ENCODE measurements around the gene UBL4A.

The UBL4A gene

DNA sequence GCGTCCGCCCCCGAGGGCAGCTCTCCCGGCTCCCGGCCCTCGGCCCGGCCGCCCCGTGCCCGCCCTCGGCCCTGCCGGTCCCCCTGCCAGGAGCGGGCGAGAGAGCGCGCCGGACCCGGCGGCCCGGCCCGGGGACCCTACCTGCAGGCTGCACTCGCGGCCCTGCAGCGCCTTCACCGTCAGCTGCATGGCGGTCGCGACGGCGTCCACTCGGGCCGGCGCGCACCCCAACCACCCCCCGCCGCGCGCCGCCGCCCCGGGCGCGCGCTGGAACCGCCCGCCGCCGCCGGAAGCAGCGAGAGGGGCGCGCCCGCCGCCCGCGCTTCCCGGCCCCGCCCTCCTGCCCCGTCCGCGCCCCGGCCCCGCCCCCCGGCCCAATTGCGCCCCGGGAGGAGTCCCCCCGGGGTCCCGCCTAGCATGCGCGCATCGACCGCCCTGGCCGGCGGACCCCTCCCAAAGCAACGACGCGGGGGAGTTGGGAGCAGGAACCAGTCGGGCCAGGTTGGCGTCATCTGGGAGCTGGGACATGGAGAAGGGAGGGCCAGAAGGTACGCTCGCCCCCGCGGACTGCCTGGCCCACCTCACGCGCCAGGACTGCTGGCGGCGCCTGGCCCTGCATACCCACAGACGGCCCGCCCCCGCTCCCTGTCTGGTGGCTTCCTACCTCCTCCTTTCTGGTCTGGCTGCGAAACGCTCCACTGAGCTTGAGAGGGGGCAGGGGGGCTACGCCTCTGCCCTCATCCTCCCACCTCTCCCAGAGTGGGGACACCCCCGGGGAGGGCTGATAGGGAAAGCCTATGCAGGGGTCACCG, at the start of gene UBL4A:
UBL4A (minus strand) TSS at position 220 of the 812 bp plus-strand sequence; CDS start at position 189, 31 bp downstream.
- DNase-seq (ENCODE audit: low spot score) = peak; percentile 69

DNA sequence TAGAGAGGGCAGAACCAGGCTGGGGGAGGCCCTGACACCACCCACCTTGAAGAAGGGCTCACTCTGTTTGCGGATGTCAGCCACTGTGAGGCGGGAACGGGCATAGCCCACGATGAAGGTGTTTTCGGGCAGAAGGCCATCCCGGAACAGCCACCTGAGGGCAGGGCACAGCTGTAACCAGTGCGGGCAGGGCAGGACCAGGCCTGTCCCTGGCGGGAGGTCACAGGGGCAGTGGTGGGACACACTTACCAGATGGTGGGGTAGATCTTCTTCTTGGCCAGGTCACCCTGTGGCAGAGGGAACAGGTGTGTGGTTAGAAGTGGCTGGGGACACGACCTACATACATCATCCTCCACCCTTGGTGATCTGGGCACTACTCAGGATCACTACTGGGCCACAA, 49.5 kb upstream of the UBL4A start:
- DNase-seq (ENCODE audit: low spot score) = no peak

DNA sequence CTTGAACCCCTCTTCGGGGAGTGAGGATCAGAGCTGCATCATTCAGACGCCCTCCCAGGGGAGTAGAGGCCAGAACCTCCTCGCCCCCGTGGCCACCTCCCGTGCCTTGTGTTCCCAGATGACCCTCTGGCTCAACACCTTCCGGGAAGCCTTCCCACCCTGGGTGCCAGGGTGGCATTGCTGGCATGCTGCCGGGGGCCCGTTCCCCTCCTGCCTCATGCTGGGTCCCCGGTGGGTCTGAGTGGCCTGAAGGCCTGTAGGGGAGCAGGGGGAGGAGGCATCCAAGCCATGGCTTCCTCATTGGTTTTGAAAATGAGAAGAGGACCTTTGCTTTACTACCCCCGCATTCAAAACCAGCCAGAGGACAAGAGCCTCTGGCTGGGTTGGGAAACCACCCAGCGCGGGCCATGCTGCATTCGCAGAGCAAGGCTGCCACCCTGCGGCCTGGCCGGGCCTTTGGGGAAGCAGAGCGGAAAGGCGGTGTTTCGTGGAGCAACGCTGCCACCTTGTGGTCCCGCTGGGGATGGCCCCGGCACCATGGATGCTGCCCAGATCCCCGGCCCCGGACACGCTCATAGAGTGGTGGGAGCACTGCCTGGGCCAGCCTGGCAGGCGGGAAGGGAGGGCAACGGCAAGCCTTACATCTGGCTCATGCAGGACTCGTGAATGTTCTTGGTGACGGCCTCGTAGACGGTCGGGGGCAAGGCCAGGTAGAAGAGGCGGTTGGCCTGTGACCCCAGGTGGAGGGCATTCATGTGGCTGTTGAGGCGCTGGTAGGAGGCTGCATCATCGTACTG, 48.3 kb upstream of the UBL4A start:
- DNase-seq (ENCODE audit: low spot score) = peak; percentile 91

DNA sequence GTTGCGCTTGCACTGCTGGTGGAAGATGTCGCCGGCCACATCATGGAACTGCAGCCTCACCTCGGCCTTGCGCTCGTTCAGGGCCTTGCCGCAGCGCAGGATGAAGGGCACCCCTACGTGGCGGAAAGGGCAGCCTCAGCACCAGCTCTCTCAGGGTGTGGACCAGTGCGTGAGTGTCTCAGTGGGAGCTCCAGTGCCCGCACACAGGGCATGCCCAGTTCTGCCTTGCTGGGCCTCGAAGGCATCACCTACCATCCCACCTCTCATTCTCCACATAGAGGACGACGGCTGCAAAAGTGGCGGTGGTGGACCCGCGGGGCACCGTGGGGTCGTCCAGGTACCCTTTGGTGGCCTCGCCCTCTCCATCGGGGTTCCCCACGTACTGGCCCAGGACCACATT, 46.3 kb upstream of the UBL4A start:
- no peak for DNase-seq (ENCODE audit: low spot score)

DNA sequence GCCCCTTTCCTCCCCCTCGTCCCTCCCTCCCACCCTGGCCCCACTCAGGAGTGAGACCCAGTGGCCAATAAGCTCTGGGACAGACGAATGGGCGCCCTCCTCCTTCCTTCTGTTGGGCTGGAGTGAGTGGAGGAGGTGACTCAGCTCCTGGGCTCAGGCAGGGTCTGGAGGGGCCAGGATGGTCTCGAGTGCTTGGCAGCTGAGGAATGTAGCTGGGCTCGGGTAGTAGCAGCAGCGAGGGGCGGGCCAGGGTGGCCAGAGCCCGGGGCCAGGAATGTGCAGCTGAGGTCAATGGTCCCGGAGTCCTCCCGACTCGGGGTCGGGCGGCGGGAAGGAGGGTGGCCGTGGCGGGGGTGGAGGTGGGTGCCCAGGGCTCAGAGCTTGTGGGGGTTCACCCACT, 45.2 kb upstream of the UBL4A start:
- DNase-seq (ENCODE audit: low spot score) = no peak

DNA sequence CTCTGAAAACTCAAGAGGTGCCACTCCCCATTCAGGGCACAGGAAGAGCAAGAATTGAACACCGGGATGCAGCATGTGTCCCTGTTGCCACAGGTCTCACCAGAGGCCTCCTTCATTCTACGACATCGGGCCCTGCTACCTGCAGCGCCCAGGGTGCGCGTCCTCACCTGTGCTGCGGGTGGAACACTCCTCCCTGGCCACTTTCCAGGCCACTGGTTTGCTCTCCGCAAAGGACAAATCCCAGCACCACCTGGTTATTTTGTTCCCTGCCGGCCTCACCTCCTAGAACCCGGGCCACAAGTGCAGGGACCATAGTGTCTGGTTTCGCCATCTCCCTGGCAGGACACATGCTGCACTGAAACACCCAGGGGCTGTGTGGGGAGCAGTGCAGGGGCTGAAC, 43.9 kb upstream of the UBL4A start:
- no peak for DNase-seq (ENCODE audit: low spot score)

DNA sequence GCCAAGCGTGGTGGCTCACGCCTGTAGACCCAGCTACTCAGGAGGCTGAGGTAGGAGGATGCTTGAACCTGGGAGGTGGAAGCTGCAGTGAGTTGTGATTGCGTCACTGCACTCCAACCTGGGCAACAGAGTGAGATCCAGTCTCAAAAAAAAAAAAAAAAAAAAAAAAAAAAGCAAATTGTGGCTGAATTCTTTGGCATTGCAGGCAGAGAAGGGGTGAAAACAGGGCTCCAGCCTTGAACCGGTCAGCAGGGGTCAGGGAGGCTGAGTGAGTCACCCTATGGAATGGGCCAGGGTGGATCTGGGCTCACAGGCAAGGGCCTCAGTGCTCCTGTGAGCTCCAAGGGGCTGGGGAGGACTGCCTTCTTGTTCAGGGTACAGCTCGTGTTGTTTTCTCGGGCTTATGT, 42.8 kb upstream of the UBL4A start:
- DNase-seq (ENCODE audit: low spot score) = no peak

DNA sequence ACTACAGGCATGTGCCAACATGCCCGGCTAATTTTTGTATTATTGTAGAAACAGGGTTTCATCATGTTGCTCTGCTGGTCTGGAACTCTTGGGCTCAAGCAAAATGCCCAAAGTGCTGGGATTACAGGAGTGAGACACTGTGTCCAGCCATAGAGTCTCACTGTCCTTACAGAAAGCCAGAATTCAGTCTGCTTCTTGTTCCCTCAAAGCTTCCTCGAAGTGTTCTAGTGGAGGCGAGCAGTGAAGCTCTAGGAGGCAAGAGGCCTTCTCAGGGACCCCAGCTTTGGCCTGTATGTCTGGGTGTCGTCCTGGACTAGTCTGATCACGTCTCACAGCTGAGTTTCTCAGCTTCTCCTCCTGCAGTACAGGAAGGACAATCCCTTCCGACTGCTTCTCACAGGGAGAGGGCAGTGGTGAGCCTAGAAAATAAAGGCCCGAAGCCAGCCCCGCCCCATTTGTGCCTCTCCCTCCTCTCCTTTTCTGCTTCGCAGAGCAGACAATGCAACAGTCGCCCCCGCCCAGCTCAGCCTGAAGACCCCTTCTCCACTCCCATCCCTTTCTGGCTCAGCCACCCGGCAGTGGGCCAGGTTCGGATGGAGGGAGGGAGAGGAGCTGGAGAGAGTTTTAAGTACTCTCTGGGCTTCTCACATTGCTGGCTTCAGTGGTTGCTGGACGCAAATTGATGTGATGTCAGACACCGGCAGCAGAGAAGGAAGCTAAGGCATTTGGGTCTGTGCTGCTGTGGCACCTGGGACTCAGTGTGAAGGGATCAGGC, 40.7 kb upstream of the UBL4A start:
- peak; percentile 66 for DNase-seq (ENCODE audit: low spot score)

DNA sequence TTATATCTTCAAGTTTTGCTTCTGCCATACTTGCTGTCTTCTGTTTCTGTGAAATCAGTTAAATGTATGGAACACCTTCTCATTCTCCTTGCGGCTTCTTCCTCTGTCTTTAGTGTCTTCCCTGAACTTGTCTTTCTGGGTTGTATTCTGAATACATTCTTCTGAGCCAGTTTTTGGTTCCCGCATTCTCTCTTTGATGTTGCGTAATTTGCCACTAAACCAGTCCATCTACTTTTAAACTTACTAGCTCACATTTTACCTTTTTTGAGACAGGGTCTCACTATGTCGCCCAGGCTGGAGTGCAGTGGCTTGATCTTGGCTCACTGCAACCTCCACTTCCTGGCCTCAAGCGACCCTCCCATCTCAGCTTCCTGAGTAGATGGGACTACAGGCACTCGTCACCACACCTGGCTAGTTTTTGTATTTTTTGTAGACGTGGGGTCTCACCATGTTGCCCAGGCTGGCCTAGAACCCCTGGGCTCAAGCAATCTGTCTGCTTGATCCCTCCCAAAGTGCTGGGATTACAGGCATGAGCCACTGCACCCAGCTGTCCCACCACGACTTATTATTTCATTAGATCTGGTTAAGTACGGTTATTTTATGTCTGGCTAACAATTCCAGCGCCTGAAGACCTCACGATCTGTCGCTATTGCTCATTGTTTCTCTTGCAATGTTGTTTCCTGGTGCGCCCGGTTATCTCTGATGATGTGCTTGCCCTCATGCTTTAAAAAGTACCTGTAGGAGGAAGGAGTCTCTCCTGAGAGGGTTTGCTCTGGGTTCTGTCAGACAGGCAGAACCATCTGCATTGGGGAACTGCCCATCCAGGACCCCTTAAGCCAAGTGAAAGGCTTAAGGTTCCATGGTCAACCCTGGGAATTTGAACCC, 39.4 kb upstream of the UBL4A start:
- DNase-seq (ENCODE audit: low spot score) = no peak

DNA sequence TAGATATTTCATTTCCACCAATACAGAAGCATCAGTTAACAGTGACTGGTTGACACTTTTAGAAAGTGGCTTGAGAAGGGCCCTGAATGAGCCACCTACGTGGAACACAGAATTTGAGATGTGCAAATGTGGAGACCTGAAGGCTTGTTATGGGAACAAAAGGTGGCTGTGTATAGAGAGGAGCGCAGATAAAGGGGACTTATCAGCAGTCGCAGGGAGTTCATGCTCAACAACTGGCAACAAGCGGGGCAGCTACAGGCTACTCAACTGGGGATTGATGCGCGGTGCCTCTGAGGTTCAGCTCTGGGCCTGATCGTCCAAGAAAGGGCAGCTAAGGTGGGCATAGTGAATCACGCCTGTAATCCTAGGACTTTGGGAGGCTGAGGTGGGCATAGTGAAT, 33.0 kb upstream of the UBL4A start:
- DNase-seq (ENCODE audit: low spot score) = no peak

DNA sequence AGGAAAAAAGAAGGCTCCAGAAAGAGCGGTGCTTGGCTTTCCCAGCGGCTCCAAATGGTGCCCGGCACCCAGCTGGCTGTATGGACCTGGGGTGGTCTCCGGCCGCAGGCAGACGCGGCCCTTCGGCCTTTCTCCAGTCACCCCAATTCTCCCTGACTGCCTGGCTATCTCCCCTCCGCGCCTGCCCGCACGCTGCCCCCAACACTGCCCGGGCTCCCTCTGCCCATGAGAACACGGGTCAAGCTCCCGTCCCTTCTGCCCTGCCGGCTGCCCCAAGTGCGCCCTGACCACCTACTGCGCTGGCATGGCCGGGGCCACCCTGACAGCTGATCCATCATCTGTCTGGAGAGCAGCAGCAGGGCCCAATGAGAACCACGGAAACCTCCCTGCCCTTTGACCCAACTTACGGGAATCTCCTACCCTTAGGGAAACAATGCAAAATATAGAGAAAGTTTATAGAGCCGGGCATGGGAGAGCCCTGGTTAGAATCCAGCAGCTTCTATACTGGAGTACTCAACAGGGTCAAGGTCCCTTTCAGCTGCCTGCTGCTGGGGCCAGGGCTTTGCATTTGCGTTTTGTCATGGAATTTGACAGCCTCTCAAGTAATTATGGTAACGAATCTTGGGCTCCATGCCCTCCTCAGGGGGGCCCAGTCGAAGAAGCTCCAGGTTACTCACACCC, 30.8 kb upstream of the UBL4A start:
- no peak for DNase-seq (ENCODE audit: low spot score)

DNA sequence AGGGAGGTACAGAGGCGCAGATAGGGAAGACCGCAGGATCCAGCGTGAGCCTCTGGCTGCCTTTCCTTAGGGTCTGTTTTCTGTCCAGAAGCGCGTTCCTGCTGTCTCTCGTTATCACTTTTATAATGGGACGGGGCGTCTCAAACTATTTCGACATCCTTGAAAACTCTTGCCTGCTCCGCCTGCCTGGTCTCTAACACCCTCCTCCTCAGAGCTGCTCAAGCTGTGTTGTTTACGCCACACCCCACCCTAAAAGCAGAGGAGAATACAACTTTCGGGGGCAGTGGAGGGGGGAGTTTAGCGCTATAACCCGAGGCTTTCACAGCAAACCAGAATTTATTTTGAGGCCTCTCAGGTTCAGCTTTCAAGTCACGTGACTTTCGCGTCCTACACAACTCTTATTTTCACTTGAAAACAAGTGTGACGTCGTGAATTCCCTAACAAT, 30.3 kb upstream of the UBL4A start:
- DNase-seq (ENCODE audit: low spot score) = no peak

DNA sequence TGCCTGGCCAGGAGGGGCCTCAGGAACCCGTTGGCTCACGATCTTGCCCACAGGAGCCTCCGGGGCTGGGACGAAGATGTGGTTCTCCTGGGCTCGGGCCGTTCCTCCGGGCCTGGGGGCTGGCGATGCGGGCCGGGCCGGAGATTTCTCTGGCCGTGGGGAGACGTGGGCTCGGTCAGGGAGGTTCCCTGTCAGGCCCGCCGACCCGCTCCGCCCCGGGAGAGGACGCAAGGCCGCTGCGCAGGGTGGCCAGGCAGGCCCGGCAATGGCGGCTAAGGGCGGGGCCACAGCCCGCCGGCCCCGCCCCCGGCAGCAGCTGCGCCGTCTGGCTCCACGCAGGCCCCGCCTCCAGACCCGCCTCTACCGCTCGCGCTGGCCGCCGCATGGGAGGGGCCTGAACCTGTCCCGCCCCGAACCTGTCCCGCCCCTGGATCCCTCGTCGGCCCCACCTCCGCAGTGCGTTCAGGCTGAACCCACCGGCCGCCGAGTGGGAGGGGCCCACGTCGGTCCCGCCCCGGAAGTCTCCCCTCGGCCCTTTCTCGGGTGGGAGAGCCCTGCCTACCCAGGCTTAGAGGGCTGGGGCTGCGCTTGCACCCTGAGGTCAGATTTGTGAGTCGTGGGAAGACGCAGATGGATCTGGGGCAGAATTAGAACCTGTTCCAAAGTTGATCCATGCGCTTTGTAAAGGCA, 29.7 kb upstream of the UBL4A start, which contains the start of gene FAM3A:
FAM3A (minus strand) TSS at position 267 of the 690 bp plus-strand sequence. CDS start 460 bp downstream, outside the sequence.
- peak; percentile 89 for DNase-seq (ENCODE audit: low spot score)

DNA sequence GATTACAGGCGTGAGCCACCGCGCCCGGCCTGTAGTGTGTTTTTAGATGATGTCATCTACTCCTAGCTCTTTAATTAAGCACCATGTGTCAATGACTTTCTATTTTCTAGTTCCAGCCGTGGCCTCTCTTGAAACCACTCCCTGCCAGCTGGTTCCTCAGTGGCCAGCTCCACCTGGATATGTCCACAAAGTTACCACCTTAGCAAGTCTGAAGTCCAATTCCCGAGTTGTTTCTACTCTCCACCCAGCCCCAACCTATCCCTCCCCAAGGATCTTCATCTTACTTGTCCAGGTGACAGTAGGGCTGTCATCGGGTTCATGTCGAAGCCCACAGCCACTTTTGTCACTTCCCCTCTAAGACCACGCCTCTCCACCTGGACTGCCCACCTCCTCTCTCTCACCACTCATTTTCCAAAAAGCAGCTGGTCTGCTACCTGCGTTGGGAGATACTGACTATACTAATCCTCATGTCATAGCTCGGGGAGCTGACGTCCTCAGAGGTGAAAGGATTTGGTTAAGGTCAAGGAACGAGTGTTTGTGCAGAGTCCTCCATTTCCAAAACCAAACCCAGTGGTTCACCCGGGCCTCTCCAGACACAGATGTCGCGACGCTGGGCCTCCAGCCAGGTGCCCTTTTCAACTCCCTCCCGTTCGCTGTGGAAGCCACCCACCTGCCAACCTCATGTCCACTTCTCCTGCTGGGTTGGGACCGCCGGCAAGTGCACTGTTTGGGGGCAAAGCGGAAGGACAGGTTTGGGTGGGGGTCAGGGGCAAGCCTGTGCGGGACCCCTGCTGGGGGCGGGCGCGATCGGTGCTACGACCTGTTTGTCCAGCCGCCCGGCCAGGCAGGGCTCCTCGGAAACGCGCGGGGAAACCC, 28.9 kb upstream of the UBL4A start:
- no peak for DNase-seq (ENCODE audit: low spot score)

DNA sequence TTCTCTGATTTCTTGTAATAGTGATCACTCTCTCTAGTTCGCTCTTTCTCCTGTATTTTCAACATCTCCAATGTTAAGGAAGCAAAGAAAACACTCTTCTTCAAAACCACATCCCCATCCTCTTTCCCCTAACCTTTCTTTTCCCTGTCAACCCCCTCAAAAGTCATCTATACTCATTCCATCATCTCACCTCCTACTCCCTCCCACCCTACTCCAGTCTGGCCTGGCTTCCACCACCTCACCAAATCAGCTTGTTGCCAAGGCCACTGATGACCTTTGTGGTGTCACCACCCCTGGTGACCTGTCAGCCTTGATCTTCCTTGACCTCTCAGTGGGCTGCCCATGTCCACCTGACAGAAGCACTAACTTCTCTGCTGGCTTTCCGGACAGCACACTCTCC, 27.3 kb upstream of the UBL4A start:
- no peak for DNase-seq (ENCODE audit: low spot score)

DNA sequence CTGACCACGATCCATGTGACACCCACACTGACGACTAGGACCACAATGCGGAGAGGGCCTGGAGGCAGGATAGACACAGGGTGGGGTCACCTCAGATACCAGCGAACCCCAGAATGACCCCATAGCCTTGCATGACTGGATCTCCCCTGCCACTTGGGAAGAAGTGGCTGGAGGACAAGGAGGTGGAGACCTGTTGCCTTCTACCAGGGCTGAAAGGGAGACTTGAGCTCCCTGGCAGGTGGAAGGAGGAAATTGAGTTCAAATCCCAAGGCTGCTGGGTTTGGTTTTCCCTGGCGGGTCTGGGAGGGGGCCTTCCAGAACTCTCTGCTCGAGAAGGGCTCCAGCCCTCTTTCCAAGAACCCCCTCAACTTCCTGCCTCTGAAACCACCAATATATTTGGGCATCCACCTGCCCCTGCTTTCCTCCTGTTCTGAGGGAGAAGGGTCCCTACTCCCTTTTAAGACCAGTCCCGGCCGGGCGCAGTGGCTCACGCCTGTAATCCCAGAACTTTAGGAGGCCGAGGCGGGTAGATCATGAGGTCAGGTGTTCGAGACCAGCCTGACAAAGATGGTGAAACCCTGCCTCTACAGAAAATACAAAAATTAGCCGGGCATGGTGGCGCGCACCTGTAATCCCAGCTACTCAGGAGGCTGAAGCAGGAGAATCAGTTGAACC, 26.6 kb upstream of the UBL4A start:
- DNase-seq (ENCODE audit: low spot score) = no peak

DNA sequence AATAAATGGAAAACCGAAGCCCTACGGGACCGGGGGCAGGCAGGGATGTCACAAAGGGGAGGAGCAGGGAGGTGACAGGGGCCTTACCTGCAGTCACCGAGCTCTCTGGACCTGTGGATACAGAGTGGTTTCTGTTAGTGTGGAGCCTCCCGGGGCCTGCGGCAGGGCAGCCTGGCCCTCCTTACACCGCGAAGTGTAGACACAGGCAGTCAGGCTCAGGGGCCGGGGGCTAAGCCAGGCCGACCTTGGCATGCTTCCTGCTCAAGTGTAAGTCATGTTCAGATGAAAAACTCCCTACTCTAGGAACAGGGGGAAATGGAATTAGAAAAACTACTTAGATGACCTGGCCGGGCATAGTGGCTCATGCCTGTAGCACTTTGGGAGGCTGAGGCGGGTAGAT, 25.3 kb upstream of the UBL4A start:
- DNase-seq (ENCODE audit: low spot score) = no peak

DNA sequence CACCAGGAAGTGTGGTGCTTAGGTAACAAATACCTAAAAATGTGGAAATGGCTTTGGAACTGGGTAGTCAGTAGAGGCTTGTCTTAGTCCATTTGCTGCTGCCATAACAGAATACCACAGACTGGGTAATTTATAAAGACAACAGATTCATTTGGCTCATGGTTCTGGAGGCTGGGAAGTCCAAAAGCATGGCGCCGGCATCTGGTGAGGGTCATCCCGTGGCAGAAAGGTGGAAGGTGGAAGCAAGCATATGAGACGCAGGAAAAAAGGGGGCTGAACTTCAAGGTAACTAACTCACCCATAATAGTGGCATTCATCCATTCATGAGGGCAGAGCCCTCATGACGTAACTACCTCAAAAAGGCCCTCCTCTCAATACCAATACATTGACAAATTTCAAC, 23.0 kb upstream of the UBL4A start:
- no peak for DNase-seq (ENCODE audit: low spot score)

DNA sequence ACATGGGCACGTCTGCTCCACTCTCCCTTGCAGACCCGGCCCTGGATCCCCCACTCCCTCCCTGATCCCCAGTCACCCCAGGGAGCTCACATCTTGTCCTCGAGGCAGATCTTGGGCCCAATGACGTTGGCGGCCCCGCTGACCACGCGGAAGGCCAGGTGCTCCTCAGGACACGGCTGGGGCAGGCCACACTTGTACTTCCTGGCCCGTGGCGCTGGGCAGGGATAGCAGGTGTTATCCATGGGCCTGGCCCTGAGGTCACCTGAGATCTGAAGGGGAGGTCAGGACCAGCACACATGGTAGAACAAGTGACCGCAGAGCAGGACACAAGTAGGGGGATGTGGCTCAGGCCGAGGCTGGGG, 21.9 kb upstream of the UBL4A start:
- DNase-seq (ENCODE audit: low spot score) = no peak
